D721Med (cell line): ENCODE measurements around the gene ABCC2.

Source experiments
- DNase-seq: peaks from one replicate; pipeline ENCODE4 v3.0.0; 2011; ENCODE audit warnings: low spot score; ENCODE audit not compliant: insufficient read length
- FAIRE-seq: peaks from 2 replicates; lab custom pipeline; 2011; peaks lifted over from hg19 to GRCh38; lab: Jason Lieb, UNC
- TF ChIP-seq, protein P1 (sequence below): IDR thresholded peaks from 2 replicates; pipeline ENCODE4 v1.5.1; 2012; ENCODE audit warnings: mild to moderate bottlenecking, control low read depth; ENCODE audit not compliant: insufficient read depth; ENCODE audit errors: missing control alignments

ABCC2 gene

GRCh38 chr10:99850767-99851340 is 68.4 kb downstream of the ABCC2 start:
- no peak for DNase-seq
- TF ChIP-seq, protein P1, sequence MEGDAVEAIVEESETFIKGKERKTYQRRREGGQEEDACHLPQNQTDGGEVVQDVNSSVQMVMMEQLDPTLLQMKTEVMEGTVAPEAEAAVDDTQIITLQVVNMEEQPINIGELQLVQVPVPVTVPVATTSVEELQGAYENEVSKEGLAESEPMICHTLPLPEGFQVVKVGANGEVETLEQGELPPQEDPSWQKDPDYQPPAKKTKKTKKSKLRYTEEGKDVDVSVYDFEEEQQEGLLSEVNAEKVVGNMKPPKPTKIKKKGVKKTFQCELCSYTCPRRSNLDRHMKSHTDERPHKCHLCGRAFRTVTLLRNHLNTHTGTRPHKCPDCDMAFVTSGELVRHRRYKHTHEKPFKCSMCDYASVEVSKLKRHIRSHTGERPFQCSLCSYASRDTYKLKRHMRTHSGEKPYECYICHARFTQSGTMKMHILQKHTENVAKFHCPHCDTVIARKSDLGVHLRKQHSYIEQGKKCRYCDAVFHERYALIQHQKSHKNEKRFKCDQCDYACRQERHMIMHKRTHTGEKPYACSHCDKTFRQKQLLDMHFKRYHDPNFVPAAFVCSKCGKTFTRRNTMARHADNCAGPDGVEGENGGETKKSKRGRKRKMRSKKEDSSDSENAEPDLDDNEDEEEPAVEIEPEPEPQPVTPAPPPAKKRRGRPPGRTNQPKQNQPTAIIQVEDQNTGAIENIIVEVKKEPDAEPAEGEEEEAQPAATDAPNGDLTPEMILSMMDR: no peak
- no peak for FAIRE-seq

DNA sequence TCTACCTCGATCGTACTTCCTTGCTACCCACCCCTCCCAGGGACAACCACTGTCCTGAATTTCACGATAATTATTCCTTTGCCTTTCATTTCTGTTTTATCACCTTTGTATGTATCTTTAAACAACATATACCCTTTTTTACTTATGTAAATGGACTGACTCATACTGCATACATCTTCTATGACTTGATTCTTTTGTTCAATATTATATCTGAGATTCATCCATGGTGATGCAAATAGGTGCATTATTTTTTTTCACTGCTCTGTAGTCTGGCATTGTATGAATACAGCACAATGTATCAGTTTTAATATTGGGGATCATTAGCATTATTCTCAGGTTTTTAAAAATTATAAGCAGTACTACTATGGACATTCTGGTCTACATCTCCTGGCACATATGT is 69.4 kb downstream of the ABCC2 start:
- DNase-seq: no peak
- no peak for FAIRE-seq

GRCh38 chr10:99852481-99853213 is 70.2 kb downstream of the ABCC2 start:
- no peak for DNase-seq
- no peak for FAIRE-seq
- TF ChIP-seq, protein P1: no peak

More for the DNA sequence above, 69.4 kb downstream of the ABCC2 start:
- TF ChIP-seq, protein P1: no peak

DNA sequence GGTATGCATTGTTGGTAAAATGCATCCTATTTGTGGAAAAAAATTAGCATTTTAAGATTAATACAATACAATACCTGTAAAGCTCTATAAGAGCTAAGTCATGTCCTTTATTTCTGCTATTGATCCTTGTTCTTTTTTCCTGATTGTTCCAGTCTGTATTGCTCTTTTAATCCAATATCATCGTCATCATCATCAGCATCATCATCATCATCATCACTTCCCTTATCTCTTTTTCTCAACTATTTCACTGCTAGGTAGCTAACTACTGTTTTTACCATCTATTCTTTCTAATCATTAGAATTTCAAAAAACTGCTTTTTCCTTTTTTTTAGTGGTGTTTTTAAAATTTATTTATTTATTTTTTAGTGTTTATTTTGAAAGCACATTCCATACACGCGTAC is 71.2 kb downstream of the ABCC2 start:
- DNase-seq (no peak), FAIRE-seq (no peak)
- TF ChIP-seq, protein P1: no peak

DNA sequence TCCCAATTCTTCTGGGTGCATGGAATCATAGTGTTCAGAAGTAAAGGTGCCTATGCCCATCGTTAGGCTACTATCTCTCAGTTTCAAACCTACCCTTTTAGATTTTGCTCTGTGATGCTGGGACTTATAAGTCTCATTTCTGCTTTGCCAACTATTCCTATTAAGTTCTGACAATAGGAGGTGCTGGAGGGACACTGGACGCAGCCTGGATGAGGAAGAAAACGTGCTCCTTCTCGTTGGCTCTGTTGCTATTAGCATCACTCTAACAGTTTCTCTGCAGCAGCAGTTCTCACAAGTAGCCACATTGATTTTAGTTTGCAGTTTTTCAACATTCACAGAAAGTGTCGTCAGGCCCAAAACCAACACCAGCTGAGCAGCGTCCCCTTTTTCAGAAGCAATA is 72.4 kb downstream of the ABCC2 start:
- FAIRE-seq: peak; percentile 46
- peak; percentile 51 for DNase-seq
- TF ChIP-seq, protein P1: peak; percentile 68

DNA sequence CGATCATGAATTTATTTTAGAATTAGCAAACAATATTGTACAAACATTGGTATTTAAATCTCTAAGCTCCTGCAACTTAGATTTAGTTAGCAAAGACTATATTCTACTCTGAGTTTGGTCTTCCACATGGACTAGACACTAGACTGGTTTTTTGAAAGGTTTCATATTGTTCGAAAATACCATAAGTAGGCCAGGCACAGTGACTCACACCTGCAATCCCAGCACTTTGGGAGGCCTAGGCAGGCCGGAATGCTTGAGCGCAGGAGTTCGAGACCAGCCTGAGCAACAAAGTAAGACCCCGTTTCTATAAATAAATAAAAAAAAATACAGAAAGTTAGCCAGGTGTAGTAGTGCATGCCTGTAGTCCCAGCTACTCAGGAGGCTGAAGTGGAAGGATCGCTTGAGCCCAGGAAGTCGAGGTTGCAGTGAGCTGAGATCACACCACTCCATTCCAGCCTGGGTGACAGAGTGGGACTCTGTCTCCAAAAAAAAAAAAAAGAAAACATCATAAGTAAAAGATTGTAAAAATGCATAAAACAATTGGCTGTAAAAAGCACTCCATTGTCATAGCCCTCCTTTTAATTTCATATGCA is 73.1 kb downstream of the ABCC2 start:
- TF ChIP-seq, protein P1: no peak
- DNase-seq (no peak), FAIRE-seq (no peak)
